Duodenal mucosa (tissue), 2 donors: ENCODE measurements around the gene VCL.
"Not testable (repeated sequence)": the region's sequence is repeated elsewhere in the genome, so short reads cannot be mapped to it uniquely, and the experiment has no call there.

Experiments
- H3K27ac ChIP-seq: one replicate; pipeline ENCODE4 v1.7.0; 2013; ENCODE audit warnings: low read depth, low read length
- H3K27me3 ChIP-seq, 2 donors: one replicate each; pipeline ENCODE4 v1.7.0; 2013; ENCODE audit warnings: low read length in 2 of 2, control low read depth in 1 of 2; ENCODE audit not compliant: insufficient read depth in 2 of 2, control insufficient read depth in 1 of 2
- H3K36me3 ChIP-seq, 2 donors: one replicate each; pipeline ENCODE4 v1.7.0; 2013; ENCODE audit warnings: low read length in 2 of 2, control low read depth in 1 of 2; ENCODE audit not compliant: insufficient read depth in 2 of 2, control insufficient read depth in 1 of 2
- H3K4me1 ChIP-seq, 2 donors: one replicate each; pipeline ENCODE4 v1.7.0; 2013; ENCODE audit warnings: low read length in 2 of 2, control low read depth in 1 of 2; ENCODE audit not compliant: insufficient read depth in 2 of 2, control insufficient read depth in 1 of 2
- H3K4me3 ChIP-seq, 2 donors: one replicate each; pipeline ENCODE4 v1.7.0; 2013; ENCODE audit warnings: low read length in 2 of 2, low read depth in 1 of 2
- H3K9ac ChIP-seq, 2 donors: one replicate each; pipeline ENCODE4 v1.7.0; 2013; ENCODE audit warnings: low read length in 2 of 2, low read depth in 1 of 2
- H3K9me3 ChIP-seq, 2 donors: one replicate each; pipeline ENCODE4 v1.7.0; 2013; ENCODE audit warnings: low read length in 2 of 2, control low read depth in 1 of 2; ENCODE audit not compliant: control insufficient read depth in 1 of 2

Gene VCL

GRCh38 chr10:74000892-74001669 lies 3.2 kb downstream of the VCL start:
- H3K4me1 ChIP-seq, result peaks cover 17 to 24% of the 10 kb centered on the region in 2 donors
- H3K9me3 ChIP-seq, result no peaks in the 10 kb centered on the region
- H3K4me3 ChIP-seq, result no peak overlapping the region
- H3K27me3 ChIP-seq, result no peaks in the 10 kb centered on the region
- H3K27ac ChIP-seq, result no peak overlapping the region
- H3K9ac ChIP-seq, result peak overlapping the region in 1 of 2 donors; percentile 11
- no peaks in the 10 kb centered on the region for H3K36me3 ChIP-seq

GRCh38 chr10:74006269-74006668 lies 8.4 kb downstream of the VCL start:
- no peaks in the 10 kb centered on the region for H3K27me3 ChIP-seq
- H3K9me3 ChIP-seq, result no peaks in the 10 kb centered on the region
- H3K4me1 ChIP-seq, result peaks cover 1 to 3% of the 10 kb centered on the region in 2 donors
- H3K36me3 ChIP-seq, result no peaks in the 10 kb centered on the region
- no peak overlapping the region for H3K4me3 ChIP-seq
- H3K27ac ChIP-seq, result no peak overlapping the region
- no peak overlapping the region for H3K9ac ChIP-seq

- H3K4me1 ChIP-seq, result peaks cover 7 to 18% of the 10 kb centered on the region in 2 donors
- no peak overlapping the region for H3K4me3 ChIP-seq
- no peak overlapping the region for H3K27ac ChIP-seq
- no peaks in the 10 kb centered on the region for H3K27me3 ChIP-seq
- H3K36me3 ChIP-seq, result no peaks in the 10 kb centered on the region
- no peak overlapping the region for H3K9ac ChIP-seq
- H3K9me3 ChIP-seq, result no peaks in the 10 kb centered on the region
Measured at GRCh38 chr10:74008212-74008731, 10.4 kb downstream of the VCL start.

- Histone ChIP-seq H3K4me1 (peaks cover 7 to 18% of the 10 kb centered on the region in 2 donors), H3K27ac (no peak overlapping the region), H3K27me3 (no peaks in the 10 kb centered on the region), H3K36me3 (no peaks in the 10 kb centered on the region), H3K9ac (no peak overlapping the region), H3K4me3 (no peak overlapping the region), H3K9me3 (no peaks in the 10 kb centered on the region)
Measured at GRCh38 chr10:74011017-74011416, 13.1 kb downstream of the VCL start.

- no peaks in the 10 kb centered on the region for H3K27me3 ChIP-seq
- no peak overlapping the region for H3K27ac ChIP-seq
- H3K9ac ChIP-seq, result no peak overlapping the region
- H3K4me3 ChIP-seq, result no peak overlapping the region
- H3K4me1 ChIP-seq, result peaks cover 7 to 18% of the 10 kb centered on the region in 2 donors
- no peaks in the 10 kb centered on the region for H3K9me3 ChIP-seq
- H3K36me3 ChIP-seq, result no peaks in the 10 kb centered on the region
Measured at GRCh38 chr10:74011770-74012169, 13.9 kb downstream of the VCL start.

- Histone ChIP-seq H3K36me3 (no peaks in the 10 kb centered on the region), H3K4me1 (peaks cover 7 to 18% of the 10 kb centered on the region in 2 donors), H3K4me3 (no peak overlapping the region), H3K9me3 (no peaks in the 10 kb centered on the region), H3K9ac (no peak overlapping the region), H3K27me3 (no peaks in the 10 kb centered on the region), H3K27ac (no peak overlapping the region)
Measured at GRCh38 chr10:74012480-74012879, 14.6 kb downstream of the VCL start.

GRCh38 chr10:74013004-74013403 lies 15.1 kb downstream of the VCL start:
- Histone ChIP-seq H3K4me1 (peaks cover 7 to 18% of the 10 kb centered on the region in 2 donors), H3K9me3 (no peaks in the 10 kb centered on the region), H3K4me3 (no peak overlapping the region), H3K27me3 (no peaks in the 10 kb centered on the region), H3K9ac (no peak overlapping the region), H3K27ac (no peak overlapping the region), H3K36me3 (no peaks in the 10 kb centered on the region)

GRCh38 chr10:74014574-74014973 lies 16.7 kb downstream of the VCL start:
- H3K27me3 ChIP-seq, H3K9me3 ChIP-seq, H3K27ac ChIP-seq, H3K9ac ChIP-seq, H3K36me3 ChIP-seq, H3K4me3 ChIP-seq: not testable (repeated sequence)
- peaks cover 7 to 25% of the 10 kb centered on the region in 2 donors for H3K4me1 ChIP-seq

- no peaks in the 10 kb centered on the region for H3K36me3 ChIP-seq
- H3K9ac ChIP-seq, result no peak overlapping the region
- H3K4me1 ChIP-seq, result peaks cover 0 to 12% of the 10 kb centered on the region in 2 donors
- H3K4me3 ChIP-seq, result no peak overlapping the region
- no peaks in the 10 kb centered on the region for H3K27me3 ChIP-seq
- H3K9me3 ChIP-seq, result no peaks in the 10 kb centered on the region
- no peak overlapping the region for H3K27ac ChIP-seq
Measured at GRCh38 chr10:74018241-74018640, 20.3 kb downstream of the VCL start.

GRCh38 chr10:74021248-74022055 lies 23.5 kb downstream of the VCL start:
- no peak overlapping the region for H3K4me3 ChIP-seq
- no peaks in the 10 kb centered on the region for H3K27me3 ChIP-seq
- H3K36me3 ChIP-seq, result no peaks in the 10 kb centered on the region
- H3K4me1 ChIP-seq, result peaks cover 0 to 28% of the 10 kb centered on the region in 2 donors
- no peak overlapping the region for H3K27ac ChIP-seq
- no peaks in the 10 kb centered on the region for H3K9me3 ChIP-seq
- no peak overlapping the region for H3K9ac ChIP-seq
